D721Med (cell line): Measurements from ENCODE around the gene PPP1R1A.

Experiments
- DNase-seq: peaks from one replicate; pipeline ENCODE4 v3.0.0; 2011; ENCODE audit warnings: low spot score; ENCODE audit not compliant: insufficient read length
- FAIRE-seq: peaks from 2 replicates; lab custom pipeline; 2011; peaks lifted over from hg19 to GRCh38; lab: Jason Lieb, UNC
- TF ChIP-seq, protein P1 (sequence below): IDR thresholded peaks from 2 replicates; pipeline ENCODE4 v1.5.1; 2012; ENCODE audit warnings: mild to moderate bottlenecking, control low read depth; ENCODE audit not compliant: insufficient read depth; ENCODE audit errors: missing control alignments

The PPP1R1A gene

DNA sequence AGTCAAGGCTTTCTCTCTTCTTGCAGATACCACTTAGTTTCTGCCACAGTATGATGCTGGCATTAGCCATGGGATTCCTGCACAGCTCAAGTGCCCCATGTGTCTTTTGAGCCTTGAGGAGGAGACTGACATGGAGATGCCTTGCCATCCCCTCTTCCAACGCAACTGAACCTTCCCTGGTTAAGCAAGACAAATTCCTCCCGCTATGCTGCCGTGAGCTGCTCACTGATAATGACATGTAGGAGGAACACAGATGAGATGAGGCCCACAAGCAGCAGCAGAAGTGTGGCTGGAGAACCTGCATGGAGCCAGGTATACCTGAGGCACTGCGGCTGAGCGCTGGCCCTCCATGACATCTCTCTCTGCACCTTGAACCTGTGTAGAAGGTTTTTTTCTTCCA is 15.4 kb upstream of the PPP1R1A start:
- no peak for DNase-seq
- no peak for FAIRE-seq
- TF ChIP-seq, protein P1, sequence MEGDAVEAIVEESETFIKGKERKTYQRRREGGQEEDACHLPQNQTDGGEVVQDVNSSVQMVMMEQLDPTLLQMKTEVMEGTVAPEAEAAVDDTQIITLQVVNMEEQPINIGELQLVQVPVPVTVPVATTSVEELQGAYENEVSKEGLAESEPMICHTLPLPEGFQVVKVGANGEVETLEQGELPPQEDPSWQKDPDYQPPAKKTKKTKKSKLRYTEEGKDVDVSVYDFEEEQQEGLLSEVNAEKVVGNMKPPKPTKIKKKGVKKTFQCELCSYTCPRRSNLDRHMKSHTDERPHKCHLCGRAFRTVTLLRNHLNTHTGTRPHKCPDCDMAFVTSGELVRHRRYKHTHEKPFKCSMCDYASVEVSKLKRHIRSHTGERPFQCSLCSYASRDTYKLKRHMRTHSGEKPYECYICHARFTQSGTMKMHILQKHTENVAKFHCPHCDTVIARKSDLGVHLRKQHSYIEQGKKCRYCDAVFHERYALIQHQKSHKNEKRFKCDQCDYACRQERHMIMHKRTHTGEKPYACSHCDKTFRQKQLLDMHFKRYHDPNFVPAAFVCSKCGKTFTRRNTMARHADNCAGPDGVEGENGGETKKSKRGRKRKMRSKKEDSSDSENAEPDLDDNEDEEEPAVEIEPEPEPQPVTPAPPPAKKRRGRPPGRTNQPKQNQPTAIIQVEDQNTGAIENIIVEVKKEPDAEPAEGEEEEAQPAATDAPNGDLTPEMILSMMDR = no peak

DNA sequence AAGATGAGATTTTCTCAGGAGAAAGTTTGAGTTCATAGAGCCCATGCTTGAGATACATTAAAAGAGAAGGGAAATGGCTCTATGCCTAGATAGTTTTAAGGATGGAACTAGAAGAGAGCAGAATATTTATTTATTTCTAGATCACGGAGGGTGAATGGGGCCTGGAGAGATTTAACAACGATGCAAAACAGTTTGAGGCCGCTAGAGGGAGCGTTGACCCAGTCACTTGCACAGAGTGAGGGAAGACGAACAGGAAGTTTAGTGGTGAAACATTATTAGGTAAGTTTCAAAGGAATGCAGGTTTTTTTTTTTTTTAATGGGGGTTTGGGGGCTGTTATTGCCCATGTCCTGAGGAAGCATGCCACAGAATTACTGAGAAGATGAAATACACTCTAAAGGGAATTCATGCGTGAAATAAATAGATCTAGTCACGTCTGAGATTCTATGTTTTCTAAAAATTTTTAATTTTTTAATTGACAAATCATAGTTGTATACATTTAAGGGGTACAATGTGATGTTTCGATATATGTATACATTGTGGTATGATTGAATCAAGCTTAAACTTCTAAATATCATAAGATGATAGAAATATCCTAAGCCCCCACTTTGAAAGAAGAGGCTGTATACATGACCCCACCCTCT is 14.8 kb upstream of the PPP1R1A start:
- TF ChIP-seq, protein P1 = peak; percentile 72
- no peak for DNase-seq
- no peak for FAIRE-seq

DNA sequence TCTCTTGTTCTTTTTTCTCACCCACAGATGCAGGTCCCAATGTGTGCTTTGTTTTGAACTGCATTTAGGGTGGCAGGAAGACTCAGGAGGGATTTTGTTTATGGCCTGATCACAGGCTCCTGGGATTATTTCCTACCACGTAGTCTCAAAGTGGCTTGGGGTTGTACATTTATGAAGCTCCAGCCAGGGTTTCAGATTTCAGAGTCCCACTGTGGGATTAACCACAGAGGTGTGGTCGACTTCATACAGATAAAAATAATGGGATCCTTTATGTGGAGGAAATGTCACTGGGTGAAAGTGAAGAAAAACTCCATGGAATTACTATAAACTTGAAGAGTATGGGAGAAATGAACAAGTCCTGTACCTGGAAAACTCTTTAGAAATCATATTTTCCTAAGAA is 14.2 kb upstream of the PPP1R1A start:
- FAIRE-seq (no peak), DNase-seq (no peak)
- TF ChIP-seq, protein P1 = no peak

DNA sequence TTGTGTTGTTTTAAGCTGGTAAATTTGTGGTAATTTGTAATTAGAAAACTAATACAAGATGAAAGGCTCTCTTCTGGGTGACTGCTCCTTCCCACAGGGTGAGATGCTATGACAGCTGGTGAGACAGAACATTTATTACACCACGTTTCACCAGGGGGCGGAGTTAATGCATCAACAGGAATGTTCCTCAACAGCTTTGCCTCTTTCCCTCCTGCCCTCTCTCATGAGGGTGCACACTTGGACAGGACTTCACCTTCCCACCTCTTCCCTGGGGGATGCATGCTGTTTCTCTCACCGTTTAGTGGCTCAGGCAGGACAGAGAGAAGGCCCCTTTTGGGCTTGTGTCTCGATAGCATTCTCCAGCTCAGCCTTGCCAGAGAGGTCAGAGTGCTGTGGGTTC is 13.4 kb upstream of the PPP1R1A start:
- FAIRE-seq = no peak
- no peak for DNase-seq
- TF ChIP-seq, protein P1 = no peak

DNA sequence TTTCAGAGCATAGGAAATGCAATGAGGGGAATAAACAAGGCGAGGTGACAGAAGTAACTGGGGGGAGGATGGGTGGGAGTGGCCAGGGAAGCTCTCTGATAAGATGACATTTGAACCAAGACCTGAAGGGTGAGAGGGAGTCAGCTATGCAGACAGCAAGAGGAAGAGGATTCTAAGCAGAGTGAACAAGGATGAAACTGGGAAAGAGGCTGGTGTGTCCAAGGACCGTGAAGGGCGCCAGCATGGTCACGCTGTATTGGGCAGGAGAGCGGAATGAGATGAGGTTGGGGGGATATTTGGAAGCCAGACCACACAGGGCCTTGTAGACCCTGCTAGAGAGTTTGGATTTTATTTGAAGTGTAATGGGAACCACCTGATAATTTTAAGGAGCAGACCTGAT is 10.5 kb upstream of the PPP1R1A start:
- TF ChIP-seq, protein P1 = no peak
- FAIRE-seq (no peak), DNase-seq (no peak)

DNA sequence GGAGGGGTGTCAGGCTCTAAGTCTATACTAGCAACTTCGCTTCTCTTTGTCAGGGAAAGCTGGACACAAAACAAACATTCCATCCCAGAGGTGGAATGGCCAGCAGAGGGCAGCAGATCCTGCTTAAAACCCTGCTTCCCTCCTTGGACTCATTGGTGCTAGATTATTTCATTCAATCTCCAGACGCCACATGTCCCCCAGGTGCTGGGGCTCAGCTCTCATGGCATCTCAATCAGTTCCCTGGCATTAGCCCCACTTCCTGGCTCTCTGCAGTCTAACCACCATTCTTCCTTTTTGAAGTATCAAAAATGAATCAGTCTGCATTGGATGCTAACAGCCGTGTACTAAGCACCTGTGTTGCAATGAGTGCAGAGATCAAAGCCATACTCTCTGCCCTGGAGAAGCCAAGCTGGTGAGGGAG is 8.1 kb upstream of the PPP1R1A start:
- TF ChIP-seq, protein P1 = peak; percentile 72
- FAIRE-seq (no peak), DNase-seq (no peak)

DNA sequence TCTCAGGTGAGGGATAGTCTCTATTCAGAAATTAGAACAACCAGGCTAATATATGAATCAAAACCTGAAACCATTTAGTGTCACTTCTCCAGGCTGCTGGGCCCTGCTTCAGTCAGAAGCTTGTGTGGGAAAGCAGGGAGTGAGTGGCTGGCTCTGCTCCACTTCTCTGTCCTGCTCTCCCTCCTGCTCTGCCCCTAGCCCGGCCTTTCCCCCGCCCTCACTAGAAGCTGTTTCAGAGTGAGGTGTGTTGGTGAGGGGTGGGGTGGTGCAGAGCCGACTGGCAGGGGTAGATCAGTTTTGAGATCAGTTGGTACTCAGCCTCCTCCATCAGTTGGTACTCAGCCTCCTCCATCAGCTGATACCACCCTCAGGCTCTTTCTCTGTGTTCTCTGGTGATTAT is 7.0 kb upstream of the PPP1R1A start:
- DNase-seq (no peak), FAIRE-seq (no peak)
- TF ChIP-seq, protein P1 = no peak
